H9 (cell line): ENCODE results near the gene TMPRSS11A. TPM values are rescaled to one million over a fixed set of nuclear protein-coding genes. Genes with fewer than 3 reads are reported as not detected.

Experiments
- DNase-seq: peaks from one replicate; pipeline ENCODE4 v3.0.0-alpha.2; 2017
- H2AFZ ChIP-seq: one replicate; pipeline ENCODE4 v1.6.1; 2013; ENCODE audit warnings: mild to moderate bottlenecking, low read length, control low read depth, moderate library complexity
- H2AK5ac ChIP-seq: 2 replicates; pipeline ENCODE4 v1.6.1; 2013; ENCODE audit warnings: low read length, control low read depth, mixed read lengths; ENCODE audit not compliant: insufficient read length
- H2BK120ac ChIP-seq: one replicate; pipeline ENCODE4 v1.6.1; 2013; ENCODE audit warnings: low read depth, mild to moderate bottlenecking, low read length, control low read depth, inconsistent platforms; ENCODE audit not compliant: poor library complexity, severe bottlenecking
- H2BK12ac ChIP-seq: 2 replicates; pipeline ENCODE4 v1.6.1; 2013; ENCODE audit warnings: low read length, control low read depth, mixed read lengths, low read depth; ENCODE audit not compliant: insufficient read length
- H2BK15ac ChIP-seq: 2 replicates; pipeline ENCODE4 v1.6.1; 2013; ENCODE audit warnings: low read depth, low read length, control low read depth
- H2BK20ac ChIP-seq: one replicate; pipeline ENCODE4 v1.6.1; 2013; ENCODE audit warnings: low read depth, mild to moderate bottlenecking, low read length, control low read depth, inconsistent platforms; ENCODE audit not compliant: poor library complexity, severe bottlenecking
- H2BK5ac ChIP-seq: 2 replicates; pipeline ENCODE4 v1.6.1; 2013; ENCODE audit warnings: low read length, control low read depth, mixed read lengths; ENCODE audit not compliant: insufficient read length
- H3K14ac ChIP-seq: 2 replicates; pipeline ENCODE4 v1.6.1; 2013; ENCODE audit warnings: low read length, control low read depth; ENCODE audit not compliant: insufficient read depth
- H3K18ac ChIP-seq: 2 replicates; pipeline ENCODE4 v1.6.1; 2013; ENCODE audit warnings: low read depth, mild to moderate bottlenecking, mixed read lengths, low read length, control low read depth; ENCODE audit not compliant: insufficient read length
- H3K23ac ChIP-seq: 2 replicates; pipeline ENCODE4 v1.6.1; 2013; ENCODE audit warnings: low read length, control low read depth, mixed read lengths, low read depth; ENCODE audit not compliant: insufficient read length
- H3K23me2 ChIP-seq: 2 replicates; pipeline ENCODE4 v1.6.1; 2013; ENCODE audit warnings: low read depth, mild to moderate bottlenecking, mixed read lengths, low read length, control low read depth; ENCODE audit not compliant: insufficient read length, poor library complexity, severe bottlenecking
- H3K27ac ChIP-seq: 2 replicates; pipeline ENCODE4 v1.5.1; 2013; ENCODE audit warnings: low read length, control low read depth, mixed read lengths, low read depth; ENCODE audit not compliant: insufficient read length
- H3K27me3 ChIP-seq: 2 replicates; pipeline ENCODE4 v1.6.1; 2013; ENCODE audit warnings: low read length, control low read depth, inconsistent platforms; ENCODE audit not compliant: insufficient read depth
- H3K4ac ChIP-seq: 2 replicates; pipeline ENCODE4 v1.6.1; 2013; ENCODE audit warnings: low read depth, mild to moderate bottlenecking, control low read depth, inconsistent platforms, low read length, moderate library complexity
- H3K4me1 ChIP-seq: 2 replicates; pipeline ENCODE4 v1.6.1; 2013; ENCODE audit warnings: low read length, control low read depth, inconsistent platforms; ENCODE audit not compliant: insufficient read depth
- H3K4me2 ChIP-seq: 2 replicates; pipeline ENCODE4 v1.6.1; 2013; ENCODE audit warnings: low read length, control low read depth, mixed read lengths; ENCODE audit not compliant: insufficient read length, insufficient read depth
- H3K56ac ChIP-seq: 2 replicates; pipeline ENCODE4 v1.6.1; 2013; ENCODE audit warnings: low read depth, mild to moderate bottlenecking, mixed read lengths, low read length, control low read depth; ENCODE audit not compliant: insufficient read length
- H3K79me1 ChIP-seq: 2 replicates; pipeline ENCODE4 v1.6.1; 2013; ENCODE audit warnings: low read depth, mild to moderate bottlenecking, moderate library complexity, low read length, control low read depth, inconsistent platforms; ENCODE audit not compliant: insufficient read depth, poor library complexity, severe bottlenecking
- H3K79me2 ChIP-seq: 2 replicates; pipeline ENCODE4 v1.6.1; 2013; ENCODE audit warnings: low read length, control low read depth, inconsistent platforms; ENCODE audit not compliant: insufficient read depth
- H3K9ac ChIP-seq: 2 replicates; pipeline ENCODE4 v1.6.1; 2013; ENCODE audit warnings: low read length, control low read depth, mixed read lengths; ENCODE audit not compliant: insufficient read length; ENCODE audit errors: extremely low read depth
- H3K9me3 ChIP-seq: one replicate; pipeline ENCODE4 v1.6.1; 2013; ENCODE audit warnings: low read depth, low read length, inconsistent platforms; ENCODE audit not compliant: control insufficient read depth
- H3T11ph ChIP-seq: one replicate; pipeline ENCODE4 v1.6.1; 2013; ENCODE audit warnings: mild to moderate bottlenecking, low read length, control low read depth, inconsistent platforms
- H4K20me1 ChIP-seq: one replicate; pipeline ENCODE4 v1.6.1; 2013; ENCODE audit not compliant: control insufficient read depth, insufficient read length, insufficient read depth
- H4K5ac ChIP-seq: 2 replicates; pipeline ENCODE4 v1.6.1; 2013; ENCODE audit warnings: low read depth, mild to moderate bottlenecking, mixed read lengths, low read length, control low read depth; ENCODE audit not compliant: insufficient read length
- H4K8ac ChIP-seq: replicated peaks from 2 replicates; pipeline ENCODE4 v1.6.1; 2013; ENCODE audit warnings: low read length, control low read depth, mixed read lengths, low read depth; ENCODE audit not compliant: insufficient read length
- H4K91ac ChIP-seq: 2 replicates; pipeline ENCODE4 v1.6.1; 2013; ENCODE audit warnings: low read depth, mild to moderate bottlenecking, moderate library complexity, mixed read lengths, low read length, control low read depth; ENCODE audit not compliant: insufficient read length
- H3K27ac Mint-ChIP-seq, 3 experiments: 2 replicates in 2 of 3; 3 replicates in 1 of 3; pipeline ENCODE4 v1.8.0; 2020 to 2021; ENCODE audit warnings: mixed read lengths in 3 of 3, mild to moderate bottlenecking in 1 of 3, moderate library complexity in 1 of 3
- H3K27me3 Mint-ChIP-seq: 2 replicates; pipeline ENCODE4 v1.8.0; 2021; ENCODE audit warnings: low read depth, mild to moderate bottlenecking, moderate library complexity, mixed read lengths
- H3K36me3 Mint-ChIP-seq, 3 experiments: 2 replicates in 2 of 3; 3 replicates in 1 of 3; pipeline ENCODE4 v1.8.0; 2020 to 2021; ENCODE audit warnings: low read depth in 3 of 3, mixed read lengths in 3 of 3; ENCODE audit not compliant: insufficient read depth in 1 of 3
- H3K4me1 Mint-ChIP-seq, 2 experiments: 2 replicates each; pipeline ENCODE4 v1.8.0; 2020; ENCODE audit warnings: mixed read lengths in 2 of 2
- H3K4me3 Mint-ChIP-seq, 2 experiments: 2 replicates in 1 of 2; 3 replicates in 1 of 2; pipeline ENCODE4 v1.8.0; 2020 to 2021; ENCODE audit warnings: mild to moderate bottlenecking in 2 of 2, mixed read lengths in 2 of 2, moderate library complexity in 1 of 2
- H3K9me3 Mint-ChIP-seq, 2 experiments: 2 replicates in 1 of 2; 3 replicates in 1 of 2; pipeline ENCODE4 v1.8.0; 2020; ENCODE audit warnings: mild to moderate bottlenecking in 2 of 2, mixed read lengths in 2 of 2, moderate library complexity in 1 of 2
- WGBS: extraction: QIAGEN DNeasy Blood & Tissue Kit; methylation state at CpG from one replicate; pipeline ENCODE4 v1.1.7; 2013; ENCODE audit warnings: missing lambda C conversion rate, low lambda C conversion rate, mixed read lengths; ENCODE audit not compliant: insufficient read length; ENCODE audit errors: extremely low coverage; 5-methylcytosine and 5-hydroxymethylcytosine counted together
- total RNA-seq: library from RNA; stranded (reverse); gene quantifications from 2 replicates; pipeline ENCODE4 v1.2.1, GENCODE V29; 2021
- TF ChIP-seq, protein P1 (sequence below): fragments of 200-600 bp; sonication (generic); conservative IDR thresholded peaks from 3 replicates; pipeline ENCODE4 v1.8.0; 2021; ENCODE audit warnings: antibody characterized with exemption, mild to moderate bottlenecking

TMPRSS11A gene
- total RNA-seq, 1 experiment from 2014 or later, result not detected

DNA sequence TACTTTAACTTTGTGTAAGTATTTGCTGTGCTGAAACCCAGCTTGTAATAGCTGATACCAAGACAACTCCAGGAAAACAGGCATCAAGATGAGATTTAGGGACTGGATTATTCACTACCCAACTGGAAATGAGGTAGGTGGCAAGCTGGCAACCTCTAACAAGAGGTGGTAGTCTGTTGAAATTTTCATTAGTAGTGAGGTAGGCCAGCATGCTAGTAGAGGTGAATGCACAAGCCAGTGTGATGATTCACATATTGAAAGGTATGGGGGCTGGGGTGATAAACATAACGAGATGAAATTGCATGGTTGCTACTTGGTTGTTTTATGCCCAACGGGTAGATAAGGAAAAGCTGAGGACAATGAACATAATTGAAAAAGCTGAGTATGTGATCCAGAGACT is 71.0 kb downstream of the TMPRSS11A start:
- no peak for DNase-seq

More for the DNA sequence above, 71.0 kb downstream of the TMPRSS11A start:
- Histone ChIP-seq H2BK15ac (no peak overlapping the region), H3K56ac (no peak overlapping the region), H3K79me1 (no peaks in the 10 kb centered on the region), H3K27me3 (no peaks in the 10 kb centered on the region), H3K23ac (no peak overlapping the region), H3K79me2 (no peaks in the 10 kb centered on the region), H3K9me3 (no peaks in the 10 kb centered on the region), H4K8ac (no peak overlapping the region), H2AK5ac (no peak overlapping the region), H4K91ac (no peak overlapping the region), H4K20me1 (no peaks in the 10 kb centered on the region), H3K4me1 (no peaks in the 10 kb centered on the region), H2AFZ (no peak overlapping the region), H3K4ac (no peak overlapping the region), H2BK120ac (no peak overlapping the region), H3T11ph (no peak overlapping the region), H3K14ac (no peak overlapping the region), H3K4me2 (no peak overlapping the region), H4K5ac (no peak overlapping the region), H3K27ac (no peak overlapping the region), H2BK20ac (no peak overlapping the region), H3K23me2 (no peaks in the 10 kb centered on the region), H3K18ac (no peak overlapping the region), H2BK5ac (no peak overlapping the region), H2BK12ac (no peak overlapping the region), H3K9ac (no peak overlapping the region)
- TF ChIP-seq, protein P1, sequence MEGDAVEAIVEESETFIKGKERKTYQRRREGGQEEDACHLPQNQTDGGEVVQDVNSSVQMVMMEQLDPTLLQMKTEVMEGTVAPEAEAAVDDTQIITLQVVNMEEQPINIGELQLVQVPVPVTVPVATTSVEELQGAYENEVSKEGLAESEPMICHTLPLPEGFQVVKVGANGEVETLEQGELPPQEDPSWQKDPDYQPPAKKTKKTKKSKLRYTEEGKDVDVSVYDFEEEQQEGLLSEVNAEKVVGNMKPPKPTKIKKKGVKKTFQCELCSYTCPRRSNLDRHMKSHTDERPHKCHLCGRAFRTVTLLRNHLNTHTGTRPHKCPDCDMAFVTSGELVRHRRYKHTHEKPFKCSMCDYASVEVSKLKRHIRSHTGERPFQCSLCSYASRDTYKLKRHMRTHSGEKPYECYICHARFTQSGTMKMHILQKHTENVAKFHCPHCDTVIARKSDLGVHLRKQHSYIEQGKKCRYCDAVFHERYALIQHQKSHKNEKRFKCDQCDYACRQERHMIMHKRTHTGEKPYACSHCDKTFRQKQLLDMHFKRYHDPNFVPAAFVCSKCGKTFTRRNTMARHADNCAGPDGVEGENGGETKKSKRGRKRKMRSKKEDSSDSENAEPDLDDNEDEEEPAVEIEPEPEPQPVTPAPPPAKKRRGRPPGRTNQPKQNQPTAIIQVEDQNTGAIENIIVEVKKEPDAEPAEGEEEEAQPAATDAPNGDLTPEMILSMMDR, result no peak
- H3K27me3 Mint-ChIP-seq, result no peaks in the 10 kb centered on the region
- peaks cover 8 to 11% of the 10 kb centered on the region in 2 experiments for H3K4me1 Mint-ChIP-seq
- WGBS, result no CpG with 5 or more reads among the region's 2 CpGs
- no peak overlapping the region for H3K27ac Mint-ChIP-seq
- no peaks in the 10 kb centered on the region; a peak in 1 of 5 replicates for H3K9me3 Mint-ChIP-seq
- no peaks in the 10 kb centered on the region for H3K36me3 Mint-ChIP-seq
- H3K4me3 Mint-ChIP-seq, result no peak overlapping the region
